ENCODE data around the gene ART5. TPM values are rescaled to one million over a fixed set of nuclear protein-coding genes. Genes with fewer than 3 reads are reported as not detected.
"Not testable (repeated sequence)": the region's sequence is repeated elsewhere in the genome, so short reads cannot be mapped to it uniquely, and the experiment has no call there.

The ART5 gene
- total RNA-seq, 1 donor, result not detected

GRCh38 chr11:3616721-3617460, 24.9 kb downstream of the ART5 start:
- H3K4me3 ChIP-seq (ENCODE audit: low read length), result no peak overlapping the region
- no peaks in the 10 kb centered on the region for H3K9me3 ChIP-seq (ENCODE audit: low read depth, low read length)
- no peaks in the 10 kb centered on the region for H3K27me3 ChIP-seq (ENCODE audit: insufficient read depth, low read length)
- H3K4me1 ChIP-seq (ENCODE audit: insufficient read depth, low read length), result peaks cover 14% of the 10 kb centered on the region

- Histone ChIP-seq H3K27me3 (ENCODE audit: insufficient read depth, low read length) (no peaks in the 10 kb centered on the region), H3K9me3 (ENCODE audit: low read depth, low read length) (no peaks in the 10 kb centered on the region), H3K4me3 (ENCODE audit: low read length) (no peak overlapping the region), H3K4me1 (ENCODE audit: insufficient read depth, low read length) (peaks cover 14% of the 10 kb centered on the region)
Measured at GRCh38 chr11:3615998-3616397, 25.8 kb downstream of the ART5 start.

- Histone ChIP-seq H3K4me1 (ENCODE audit: insufficient read depth, low read length) (peaks cover 14% of the 10 kb centered on the region), H3K9me3 (ENCODE audit: low read depth, low read length) (no peaks in the 10 kb centered on the region), H3K27me3 (ENCODE audit: insufficient read depth, low read length) (no peaks in the 10 kb centered on the region), H3K4me3 (ENCODE audit: low read length) (no peak overlapping the region)
Measured at GRCh38 chr11:3614742-3615171, 27.0 kb downstream of the ART5 start.

- H3K27me3 ChIP-seq (ENCODE audit: insufficient read depth, low read length), result no peaks in the 10 kb centered on the region
- peaks cover 14% of the 10 kb centered on the region for H3K4me1 ChIP-seq (ENCODE audit: insufficient read depth, low read length)
- no peak overlapping the region for H3K4me3 ChIP-seq (ENCODE audit: low read length)
- no peaks in the 10 kb centered on the region for H3K9me3 ChIP-seq (ENCODE audit: low read depth, low read length)
Measured at GRCh38 chr11:3613998-3614741, 27.6 kb downstream of the ART5 start.

GRCh38 chr11:3611976-3612678, 29.7 kb downstream of the ART5 start:
- no peaks in the 10 kb centered on the region for H3K9me3 ChIP-seq (ENCODE audit: low read depth, low read length)
- H3K4me3 ChIP-seq (ENCODE audit: low read length), result no peak overlapping the region
- H3K27me3 ChIP-seq (ENCODE audit: insufficient read depth, low read length), result no peaks in the 10 kb centered on the region
- H3K4me1 ChIP-seq (ENCODE audit: insufficient read depth, low read length), result peaks cover 14% of the 10 kb centered on the region

GRCh38 chr11:3610846-3611245, 30.9 kb downstream of the ART5 start:
- Histone ChIP-seq H3K4me3 (ENCODE audit: low read length) (no peak overlapping the region), H3K4me1 (ENCODE audit: insufficient read depth, low read length) (peaks cover 14% of the 10 kb centered on the region), H3K27me3 (ENCODE audit: insufficient read depth, low read length) (no peaks in the 10 kb centered on the region), H3K9me3 (ENCODE audit: low read depth, low read length) (no peaks in the 10 kb centered on the region)

- Histone ChIP-seq H3K4me3 (ENCODE audit: low read length) (no peak overlapping the region), H3K9me3 (ENCODE audit: low read depth, low read length) (no peaks in the 10 kb centered on the region), H3K4me1 (ENCODE audit: insufficient read depth, low read length) (peaks cover 9% of the 10 kb centered on the region), H3K27me3 (ENCODE audit: insufficient read depth, low read length) (no peaks in the 10 kb centered on the region)
Measured at GRCh38 chr11:3609416-3610265, 32.2 kb downstream of the ART5 start.

GRCh38 chr11:3605771-3606203, 36.0 kb downstream of the ART5 start:
- Histone ChIP-seq H3K27me3 (ENCODE audit: insufficient read depth, low read length) (no peaks in the 10 kb centered on the region), H3K4me1 (ENCODE audit: insufficient read depth, low read length) (no peaks in the 10 kb centered on the region), H3K4me3 (ENCODE audit: low read length) (no peak overlapping the region), H3K9me3 (ENCODE audit: low read depth, low read length) (no peaks in the 10 kb centered on the region)

GRCh38 chr11:3605283-3605662, 36.5 kb downstream of the ART5 start:
- no peaks in the 10 kb centered on the region for H3K27me3 ChIP-seq (ENCODE audit: insufficient read depth, low read length)
- H3K9me3 ChIP-seq (ENCODE audit: low read depth, low read length), result no peaks in the 10 kb centered on the region
- no peak overlapping the region for H3K4me3 ChIP-seq (ENCODE audit: low read length)

GRCh38 chr11:3604167-3604566, 37.6 kb downstream of the ART5 start:
- Histone ChIP-seq H3K27me3 (ENCODE audit: insufficient read depth, low read length) (no peaks in the 10 kb centered on the region), H3K4me3 (ENCODE audit: low read length) (no peak overlapping the region), H3K4me1 (ENCODE audit: insufficient read depth, low read length) (no peaks in the 10 kb centered on the region), H3K9me3 (ENCODE audit: low read depth, low read length) (no peaks in the 10 kb centered on the region)

More at GRCh38 chr11:3605283-3605662, 36.5 kb downstream of the ART5 start:
- no peaks in the 10 kb centered on the region for H3K4me1 ChIP-seq (ENCODE audit: insufficient read depth, low read length)

- not testable (repeated sequence) for H3K4me3 ChIP-seq (ENCODE audit: low read length); H3K27me3 ChIP-seq (ENCODE audit: insufficient read depth, low read length); H3K4me1 ChIP-seq (ENCODE audit: insufficient read depth, low read length); H3K9me3 ChIP-seq (ENCODE audit: low read depth, low read length)
Measured at GRCh38 chr11:3600201-3600600, 41.6 kb downstream of the ART5 start.

GRCh38 chr11:3597743-3598142, 44.0 kb downstream of the ART5 start:
- not testable (repeated sequence) for H3K4me1 ChIP-seq (ENCODE audit: insufficient read depth, low read length); H3K9me3 ChIP-seq (ENCODE audit: low read depth, low read length); H3K4me3 ChIP-seq (ENCODE audit: low read length); H3K27me3 ChIP-seq (ENCODE audit: insufficient read depth, low read length)

- not testable (repeated sequence) for H3K27me3 ChIP-seq (ENCODE audit: insufficient read depth, low read length); H3K9me3 ChIP-seq (ENCODE audit: low read depth, low read length); H3K4me3 ChIP-seq (ENCODE audit: low read length); H3K4me1 ChIP-seq (ENCODE audit: insufficient read depth, low read length)
Measured at GRCh38 chr11:3591326-3591725, 50.5 kb downstream of the ART5 start.

GRCh38 chr11:3590193-3590592, 51.6 kb downstream of the ART5 start:
- not testable (repeated sequence) for H3K27me3 ChIP-seq (ENCODE audit: insufficient read depth, low read length); H3K9me3 ChIP-seq (ENCODE audit: low read depth, low read length); H3K4me1 ChIP-seq (ENCODE audit: insufficient read depth, low read length); H3K4me3 ChIP-seq (ENCODE audit: low read length)

- not testable (repeated sequence) for H3K27me3 ChIP-seq (ENCODE audit: insufficient read depth, low read length); H3K4me1 ChIP-seq (ENCODE audit: insufficient read depth, low read length); H3K9me3 ChIP-seq (ENCODE audit: low read depth, low read length); H3K4me3 ChIP-seq (ENCODE audit: low read length)
Measured at GRCh38 chr11:3588776-3589175, 53.0 kb downstream of the ART5 start.
